ENCODE measurements around the gene MIPOL1.

Gene MIPOL1

DNA sequence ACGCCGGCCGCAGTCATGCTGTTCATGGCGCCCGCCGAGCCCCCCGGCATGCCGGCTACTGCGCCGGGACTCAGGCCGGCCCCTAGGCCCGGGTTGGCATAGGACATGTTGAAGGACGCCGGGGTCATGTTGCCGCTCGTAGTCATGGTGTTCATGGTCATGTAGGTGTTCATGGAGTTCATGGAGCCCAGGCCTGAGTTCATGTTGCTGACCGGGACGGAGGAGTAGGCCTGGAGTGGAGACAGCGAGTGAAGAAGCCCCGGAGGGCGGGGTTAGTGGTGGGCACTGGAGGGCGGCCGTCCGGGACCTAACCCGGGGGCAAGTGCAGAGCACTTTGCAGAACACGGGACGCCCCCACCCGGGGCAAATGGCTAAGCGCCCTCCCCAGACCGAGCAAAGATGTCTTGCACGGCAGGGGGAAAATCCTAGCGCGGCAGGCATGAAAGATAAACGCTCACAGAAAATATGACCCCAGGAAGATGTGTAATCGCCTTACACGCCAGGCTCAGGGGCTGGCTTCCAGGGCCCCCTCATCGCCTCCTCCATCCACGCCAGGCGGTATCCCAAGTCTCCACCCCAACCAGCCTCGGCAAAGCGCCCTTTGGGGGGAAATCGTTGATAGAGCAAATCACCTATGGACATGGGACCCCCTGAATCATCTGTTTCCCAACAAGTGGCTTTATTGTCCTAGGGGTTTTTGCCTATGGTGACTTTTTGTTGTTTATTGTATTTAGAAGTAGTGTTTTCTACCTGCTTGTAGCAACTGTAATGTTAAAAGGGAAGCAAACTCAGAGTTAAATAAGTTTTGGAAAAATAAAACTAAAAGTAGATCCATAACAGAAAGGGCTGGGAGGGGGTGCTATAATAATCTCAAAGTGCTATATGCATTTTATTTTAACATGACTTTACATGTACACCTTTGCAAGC lies 395.0 kb downstream of the MIPOL1 start (continued):
- TF ChIP-seq MYNN (tag by site-specific recombination; IDR thresholded peaks at IDR 0.05; ENCODE audit: borderline replicate concordance) (no peak), ZNF311 (tag by site-specific recombination; IDR thresholded peaks at IDR 0.05; ENCODE audit: borderline replicate concordance) (no peak)

DNA sequence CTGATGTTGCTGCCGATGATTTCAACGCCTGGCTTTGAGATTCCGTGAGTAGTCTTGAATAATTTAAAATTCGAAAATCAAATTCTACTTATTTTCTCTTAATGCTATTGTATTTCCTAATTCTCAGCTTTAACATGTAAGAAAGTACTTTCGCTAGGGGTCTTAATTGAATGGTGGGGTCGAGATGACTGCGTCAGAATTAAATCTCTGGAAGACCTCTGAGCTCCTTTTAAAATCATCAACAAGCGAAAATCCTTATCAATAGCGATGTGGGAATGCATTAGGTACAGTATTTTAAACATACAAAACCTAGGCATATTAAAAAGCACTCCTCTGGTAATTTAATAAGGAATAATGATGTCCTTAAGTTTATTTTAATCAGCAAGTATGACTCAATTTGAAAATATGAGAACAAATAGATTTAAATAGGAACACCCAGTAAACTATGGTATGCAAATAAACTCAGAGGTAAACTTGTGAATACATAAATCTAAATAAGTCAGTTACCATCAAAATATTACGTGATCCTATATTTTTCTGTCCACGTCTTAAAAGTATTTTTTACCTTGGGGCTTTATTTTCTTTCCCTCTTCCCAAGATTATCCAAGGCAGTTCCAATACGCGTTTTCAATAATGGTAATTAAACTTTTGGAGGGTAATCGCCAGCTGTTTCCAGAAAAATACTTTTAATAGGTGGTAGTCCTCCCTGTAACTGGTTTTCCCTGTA lies 395.9 kb downstream of the MIPOL1 start:
- H3K4me3 ChIP-seq (ENCODE audit: low read depth, low read length): peak overlapping the region; percentile 75
- POLR2A ChIA-PET: interaction anchor here (0.6 kb wide), 1 partner anchor 10 kb away, joined by 5 read pairs; no protein-coding TSS in a partner anchor
- CTCF ChIA-PET: interaction anchor here (0.6 to 2.8 kb wide), 11 partner anchors 12 to 392 kb away, joined by 3 to 15 read pairs (median 3); no protein-coding TSS in a partner anchor

DNA sequence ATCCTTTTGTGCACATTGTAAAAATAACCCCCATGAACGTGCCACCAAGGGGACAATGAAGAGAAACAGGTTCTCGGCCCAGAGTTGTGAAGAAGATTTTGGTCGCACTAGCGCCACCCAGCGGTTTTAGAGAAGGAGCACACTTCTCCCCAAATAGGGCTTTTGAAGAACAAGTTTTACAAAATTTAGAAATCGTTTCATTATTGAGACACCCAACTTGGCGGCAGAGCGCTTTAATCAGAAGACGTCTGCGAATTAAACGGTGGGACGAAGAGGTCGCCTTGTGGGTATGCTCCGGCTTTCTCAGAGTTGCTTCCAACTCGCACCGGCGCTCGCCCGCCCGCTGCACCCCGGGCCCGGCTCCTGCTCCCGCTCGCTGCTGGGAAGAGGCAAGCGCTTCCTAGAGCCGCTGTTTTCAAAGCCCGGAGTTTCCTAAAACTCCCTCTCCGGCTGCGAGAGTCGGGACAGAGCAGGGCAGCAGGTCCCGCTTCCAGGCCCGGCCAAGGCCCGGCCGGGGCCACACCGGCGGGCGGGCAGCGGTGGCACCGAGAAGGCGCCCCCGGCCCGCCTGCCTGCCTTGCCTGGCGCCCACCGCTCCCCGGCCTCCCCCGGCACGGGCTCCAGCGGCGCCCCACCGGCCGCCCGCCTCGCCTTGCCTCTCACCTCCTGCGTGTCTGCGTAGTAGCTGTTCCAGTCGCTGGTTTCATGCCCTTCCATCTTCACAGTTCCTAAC lies 396.7 kb downstream of the MIPOL1 start:
- H3K4me3 ChIP-seq (ENCODE audit: low read depth, low read length): peak overlapping the region; percentile 75
- H3K4me1 ChIP-seq (ENCODE audit: control insufficient read depth, insufficient read depth, low read length): peaks cover 3% of the 10 kb centered on the region; the same call in 1 of the 2 replicates
- no peaks in the 10 kb centered on the region for H3K9me3 ChIP-seq (ENCODE audit: control insufficient read depth, insufficient read depth, low read depth, low read length)
- POLR2A ChIA-PET: interaction anchor here (0.6 to 2.0 kb wide), 4 partner anchors 26 to 337 kb away, joined by 3 to 6 read pairs (median 4); no protein-coding TSS in a partner anchor
- CTCF ChIA-PET: interaction anchor here (0.7 to 2.8 kb wide), 14 partner anchors 11 to 362 kb away, joined by 3 to 15 read pairs (median 3); no protein-coding TSS in a partner anchor
- peaks cover 0 to 15% of the 10 kb centered on the region in 2 experiments; a peak in 1 of 3 replicates for H3K36me3 ChIP-seq (ENCODE audit: control insufficient read depth in 2 of 2, insufficient read depth in 1 of 2, low read length in 2 of 2)
- peak overlapping the region; percentile 99 for H3K27ac ChIP-seq (ENCODE audit: extremely low read depth, low read depth, low read length)
- no peak for TF ChIP-seq ZNF202 (tag by site-specific recombination; IDR thresholded peaks at IDR 0.05; ENCODE audit: borderline replicate concordance)
- TF ChIP-seq GLIS1 (tag by site-specific recombination; IDR thresholded peaks at IDR 0.05): peak; percentile 38
- TF ChIP-seq ZNF600 (tag by site-specific recombination; IDR thresholded peaks at IDR 0.05): peak; percentile 35; the same call in 1 of the 2 replicates
- no peak for TF ChIP-seq ZNF626 (tag by site-specific recombination; IDR thresholded peaks at IDR 0.05)
- TF ChIP-seq, protein P1, sequence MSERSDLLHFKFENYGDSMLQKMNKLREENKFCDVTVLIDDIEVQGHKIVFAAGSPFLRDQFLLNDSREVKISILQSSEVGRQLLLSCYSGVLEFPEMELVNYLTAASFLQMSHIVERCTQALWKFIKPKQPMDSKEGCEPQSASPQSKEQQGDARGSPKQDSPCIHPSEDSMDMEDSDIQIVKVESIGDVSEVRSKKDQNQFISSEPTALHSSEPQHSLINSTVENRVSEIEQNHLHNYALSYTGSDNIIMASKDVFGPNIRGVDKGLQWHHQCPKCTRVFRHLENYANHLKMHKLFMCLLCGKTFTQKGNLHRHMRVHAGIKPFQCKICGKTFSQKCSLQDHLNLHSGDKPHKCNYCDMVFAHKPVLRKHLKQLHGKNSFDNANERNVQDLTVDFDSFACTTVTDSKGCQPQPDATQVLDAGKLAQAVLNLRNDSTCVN (tag by site-specific recombination; optimal IDR thresholded peaks at IDR 0.05): peak; percentile 23
- TF ChIP-seq, protein P2, sequence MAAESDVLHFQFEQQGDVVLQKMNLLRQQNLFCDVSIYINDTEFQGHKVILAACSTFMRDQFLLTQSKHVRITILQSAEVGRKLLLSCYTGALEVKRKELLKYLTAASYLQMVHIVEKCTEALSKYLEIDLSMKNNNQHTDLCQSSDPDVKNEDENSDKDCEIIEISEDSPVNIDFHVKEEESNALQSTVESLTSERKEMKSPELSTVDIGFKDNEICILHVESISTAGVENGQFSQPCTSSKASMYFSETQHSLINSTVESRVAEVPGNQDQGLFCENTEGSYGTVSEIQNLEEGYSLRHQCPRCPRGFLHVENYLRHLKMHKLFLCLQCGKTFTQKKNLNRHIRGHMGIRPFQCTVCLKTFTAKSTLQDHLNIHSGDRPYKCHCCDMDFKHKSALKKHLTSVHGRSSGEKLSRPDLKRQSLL (tag by site-specific recombination; IDR thresholded peaks at IDR 0.05): peak; percentile 83
- TF ChIP-seq ZIC2 (tag by site-specific recombination; IDR thresholded peaks at IDR 0.05): 0 out of 2 replicates have a peak, but pooled peaks have one; percentile 46
- no peak for TF ChIP-seq ZBTB17 (tag by site-specific recombination; IDR thresholded peaks at IDR 0.05)
- TF ChIP-seq, protein P3, sequence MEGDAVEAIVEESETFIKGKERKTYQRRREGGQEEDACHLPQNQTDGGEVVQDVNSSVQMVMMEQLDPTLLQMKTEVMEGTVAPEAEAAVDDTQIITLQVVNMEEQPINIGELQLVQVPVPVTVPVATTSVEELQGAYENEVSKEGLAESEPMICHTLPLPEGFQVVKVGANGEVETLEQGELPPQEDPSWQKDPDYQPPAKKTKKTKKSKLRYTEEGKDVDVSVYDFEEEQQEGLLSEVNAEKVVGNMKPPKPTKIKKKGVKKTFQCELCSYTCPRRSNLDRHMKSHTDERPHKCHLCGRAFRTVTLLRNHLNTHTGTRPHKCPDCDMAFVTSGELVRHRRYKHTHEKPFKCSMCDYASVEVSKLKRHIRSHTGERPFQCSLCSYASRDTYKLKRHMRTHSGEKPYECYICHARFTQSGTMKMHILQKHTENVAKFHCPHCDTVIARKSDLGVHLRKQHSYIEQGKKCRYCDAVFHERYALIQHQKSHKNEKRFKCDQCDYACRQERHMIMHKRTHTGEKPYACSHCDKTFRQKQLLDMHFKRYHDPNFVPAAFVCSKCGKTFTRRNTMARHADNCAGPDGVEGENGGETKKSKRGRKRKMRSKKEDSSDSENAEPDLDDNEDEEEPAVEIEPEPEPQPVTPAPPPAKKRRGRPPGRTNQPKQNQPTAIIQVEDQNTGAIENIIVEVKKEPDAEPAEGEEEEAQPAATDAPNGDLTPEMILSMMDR (tag by site-specific recombination; IDR thresholded peaks at IDR 0.05): peak; percentile 55; the same call in 1 of the 2 replicates
- peak; percentile 79 for TF ChIP-seq ZNF341 (tag by site-specific recombination; IDR thresholded peaks at IDR 0.05; ENCODE audit: low read depth)
- peak; percentile 69 for TF ChIP-seq ZNF335 (tag by site-specific recombination; conservative IDR thresholded peaks at IDR 0.05)

More for the DNA sequence above, 395.9 kb downstream of the MIPOL1 start:
- H3K36me3 ChIP-seq (ENCODE audit: control insufficient read depth in 2 of 2, insufficient read depth in 1 of 2, low read length in 2 of 2): peaks cover 0 to 15% of the 10 kb centered on the region in 2 experiments; a peak in 1 of 3 replicates
- H3K4me1 ChIP-seq (ENCODE audit: control insufficient read depth, insufficient read depth, low read length): peaks cover 3% of the 10 kb centered on the region; the same call in 1 of the 2 replicates
- peak overlapping the region; percentile 99 for H3K27ac ChIP-seq (ENCODE audit: extremely low read depth, low read depth, low read length)
- TF ChIP-seq, protein P4, sequence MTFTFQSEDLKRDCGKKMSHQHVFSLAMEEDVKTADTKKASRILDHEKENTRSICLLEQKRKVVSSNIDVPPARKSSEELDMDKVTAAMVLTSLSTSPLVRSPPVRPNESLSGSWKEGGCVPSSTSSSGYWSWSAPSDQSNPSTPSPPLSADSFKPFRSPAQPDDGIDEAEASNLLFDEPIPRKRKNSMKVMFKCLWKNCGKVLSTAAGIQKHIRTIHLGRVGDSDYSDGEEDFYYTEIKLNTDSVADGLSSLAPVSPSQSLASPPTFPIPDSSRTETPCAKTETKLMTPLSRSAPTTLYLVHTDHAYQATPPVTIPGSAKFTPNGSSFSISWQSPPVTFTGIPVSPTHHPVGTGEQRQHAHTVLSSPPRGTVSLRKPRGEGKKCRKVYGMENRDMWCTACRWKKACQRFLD (tag by site-specific recombination; IDR thresholded peaks at IDR 0.05): no peak
- TF ChIP-seq IKZF3 (tag by site-specific recombination; IDR thresholded peaks at IDR 0.05) (peak; percentile 46), ZNF366 (tag by site-specific recombination; conservative IDR thresholded peaks at IDR 0.05) (0 out of 2 replicates have a peak, but pooled peaks have one; percentile 44), ZNF629 (tag by site-specific recombination; IDR thresholded peaks at IDR 0.05) (0 out of 2 replicates have a peak, but pooled peaks have one; percentile 10)
- TF ChIP-seq, protein P5, sequence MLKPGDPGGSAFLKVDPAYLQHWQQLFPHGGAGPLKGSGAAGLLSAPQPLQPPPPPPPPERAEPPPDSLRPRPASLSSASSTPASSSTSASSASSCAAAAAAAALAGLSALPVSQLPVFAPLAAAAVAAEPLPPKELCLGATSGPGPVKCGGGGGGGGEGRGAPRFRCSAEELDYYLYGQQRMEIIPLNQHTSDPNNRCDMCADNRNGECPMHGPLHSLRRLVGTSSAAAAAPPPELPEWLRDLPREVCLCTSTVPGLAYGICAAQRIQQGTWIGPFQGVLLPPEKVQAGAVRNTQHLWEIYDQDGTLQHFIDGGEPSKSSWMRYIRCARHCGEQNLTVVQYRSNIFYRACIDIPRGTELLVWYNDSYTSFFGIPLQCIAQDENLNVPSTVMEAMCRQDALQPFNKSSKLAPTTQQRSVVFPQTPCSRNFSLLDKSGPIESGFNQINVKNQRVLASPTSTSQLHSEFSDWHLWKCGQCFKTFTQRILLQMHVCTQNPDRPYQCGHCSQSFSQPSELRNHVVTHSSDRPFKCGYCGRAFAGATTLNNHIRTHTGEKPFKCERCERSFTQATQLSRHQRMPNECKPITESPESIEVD (tag by site-specific recombination; IDR thresholded peaks at IDR 0.05): peak; percentile 97
- TF ChIP-seq, protein P6, sequence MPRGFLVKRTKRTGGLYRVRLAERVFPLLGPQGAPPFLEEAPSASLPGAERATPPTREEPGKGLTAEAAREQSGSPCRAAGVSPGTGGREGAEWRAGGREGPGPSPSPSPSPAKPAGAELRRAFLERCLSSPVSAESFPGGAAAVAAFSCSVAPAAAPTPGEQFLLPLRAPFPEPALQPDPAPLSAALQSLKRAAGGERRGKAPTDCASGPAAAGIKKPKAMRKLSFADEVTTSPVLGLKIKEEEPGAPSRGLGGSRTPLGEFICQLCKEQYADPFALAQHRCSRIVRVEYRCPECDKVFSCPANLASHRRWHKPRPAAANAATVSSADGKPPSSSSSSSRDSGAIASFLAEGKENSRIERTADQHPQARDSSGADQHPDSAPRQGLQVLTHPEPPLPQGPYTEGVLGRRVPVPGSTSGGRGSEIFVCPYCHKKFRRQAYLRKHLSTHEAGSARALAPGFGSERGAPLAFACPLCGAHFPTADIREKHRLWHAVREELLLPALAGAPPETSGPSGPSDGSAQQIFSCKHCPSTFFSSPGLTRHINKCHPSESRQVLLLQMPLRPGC (tag by site-specific recombination; IDR thresholded peaks at IDR 0.05): no peak
- H3K9me3 ChIP-seq (ENCODE audit: control insufficient read depth, insufficient read depth, low read depth, low read length): no peaks in the 10 kb centered on the region
